ENCODE measurements around the gene CCDC88B. TPM values are rescaled to one million over a fixed set of nuclear protein-coding genes. Genes with fewer than 3 reads are reported as not detected.

The CCDC88B gene
- total and polyA plus RNA-seq, 7 donors = 1.4 to 3.6 (median 2.6) TPM

GRCh38 chr11:64389851-64390250 is 49.8 kb downstream of the CCDC88B start:
- ATAC-seq (no peak), DNase-seq (no peak)
- intact Hi-C loops (cut with DNase I) = no loop called here
- H3K4me3 ChIP-seq = no peak overlapping the region
- H3K27ac ChIP-seq = no peak overlapping the region
- no peaks in the 10 kb centered on the region for H3K4me1 ChIP-seq
- no peak for TF ChIP-seq CTCF (IDR thresholded peaks at IDR 0.05)
- H3K27me3 ChIP-seq (ENCODE audit: insufficient read depth in 3 of 3, low read length in 2 of 3) = no peaks in the 10 kb centered on the region
- H3K36me3 ChIP-seq (ENCODE audit: insufficient read depth in 1 of 2, low read depth in 1 of 2) = no peaks in the 10 kb centered on the region
- 94 to 95% (median 95%) methylated on average over 2 of the region's 2 CpGs for WGBS, 3 donors
- no peaks in the 10 kb centered on the region for H3K9me3 ChIP-seq

- intact Hi-C loops (cut with DNase I) = no loop called here
- H3K27me3 ChIP-seq (ENCODE audit: insufficient read depth in 3 of 3, low read length in 2 of 3) = no peaks in the 10 kb centered on the region
- H3K9me3 ChIP-seq = no peaks in the 10 kb centered on the region
- no peaks in the 10 kb centered on the region for H3K36me3 ChIP-seq (ENCODE audit: insufficient read depth in 1 of 2, low read depth in 1 of 2)
- DNase-seq (no peak), ATAC-seq (no peak)
- no peaks in the 10 kb centered on the region for H3K4me1 ChIP-seq
- TF ChIP-seq CTCF (IDR thresholded peaks at IDR 0.05) = no peak
- H3K27ac ChIP-seq = no peak overlapping the region
- H3K4me3 ChIP-seq = no peak overlapping the region
- 88 to 93% (median 92%) methylated on average over 3 of the region's 3 CpGs for WGBS, 3 donors
These were observed 50.6 kb downstream of the CCDC88B start for GRCh38 chr11:64390558-64390957.

- no peak for ATAC-seq
- no peaks in the 10 kb centered on the region for H3K27me3 ChIP-seq (ENCODE audit: insufficient read depth in 3 of 3, low read length in 2 of 3)
- TF ChIP-seq CTCF (IDR thresholded peaks at IDR 0.05) = no peak
These were observed 51.8 kb downstream of the CCDC88B start for GRCh38 chr11:64391839-64392238.

GRCh38 chr11:64395545-64396078 is 55.6 kb downstream of the CCDC88B start:
- intact Hi-C loops (cut with DNase I) = no loop called here
- no peak for ATAC-seq

More at GRCh38 chr11:64391839-64392238, 51.8 kb downstream of the CCDC88B start:
- DNase-seq = no peak
- intact Hi-C loops (cut with DNase I) = no loop called here
- H3K9me3 ChIP-seq = no peaks in the 10 kb centered on the region
- H3K27ac ChIP-seq = no peak overlapping the region
- H3K36me3 ChIP-seq (ENCODE audit: insufficient read depth in 1 of 2, low read depth in 1 of 2) = no peaks in the 10 kb centered on the region
- H3K4me3 ChIP-seq = no peak overlapping the region
- H3K4me1 ChIP-seq = no peaks in the 10 kb centered on the region
- WGBS, 3 donors = 86 to 89% (median 89%) methylated on average over 3 of the region's 3 CpGs

More at GRCh38 chr11:64395545-64396078, 55.6 kb downstream of the CCDC88B start:
- Histone ChIP-seq H3K27ac (no peak overlapping the region), H3K9me3 (no peaks in the 10 kb centered on the region), H3K4me1 (no peaks in the 10 kb centered on the region), H3K27me3 (ENCODE audit: insufficient read depth in 3 of 3, low read length in 2 of 3) (peaks cover 0 to 4% (median 0%) of the 10 kb centered on the region in 3 donors), H3K4me3 (no peak overlapping the region), H3K36me3 (ENCODE audit: insufficient read depth in 1 of 2, low read depth in 1 of 2) (no peaks in the 10 kb centered on the region)
- 52 to 58% (median 55%) methylated on average over 13 of the region's 13 CpGs for WGBS, 3 donors
- no peak for DNase-seq
- no peak for TF ChIP-seq CTCF (IDR thresholded peaks at IDR 0.05)

Data from psoas muscle (tissue), 8 donors.